IPS DF 6.9 (cell line): ENCODE measurements around the gene HECTD3.

ENCODE experiments used
- DNase-seq: peaks from one replicate; pipeline ENCODE4 v3.0.0-alpha.2; 2013; ENCODE audit warnings: low read depth, low spot score
- H3K27ac ChIP-seq: one replicate; pipeline ENCODE4 v1.5.1; 2013; ENCODE audit warnings: low read length, control low read depth
- H3K27me3 ChIP-seq: 2 replicates; pipeline ENCODE4 v1.6.1; 2013; ENCODE audit warnings: mild to moderate bottlenecking, low read length; ENCODE audit not compliant: control insufficient read depth, insufficient read depth
- H3K36me3 ChIP-seq: 2 replicates; pipeline ENCODE4 v1.6.1; 2013; ENCODE audit warnings: low read length; ENCODE audit not compliant: control insufficient read depth, insufficient read depth
- H3K4me1 ChIP-seq: 2 replicates; pipeline ENCODE4 v1.6.1; 2013; ENCODE audit warnings: low read length; ENCODE audit not compliant: control insufficient read depth, insufficient read depth
- H3K4me3 ChIP-seq: 2 replicates; pipeline ENCODE4 v1.5.1; 2013; ENCODE audit warnings: mild to moderate bottlenecking, low read length
- H3K9me3 ChIP-seq: 2 replicates; pipeline ENCODE4 v1.6.1; 2013; ENCODE audit warnings: low read length, inconsistent platforms; ENCODE audit not compliant: control insufficient read depth, insufficient read depth
- WGBS: extraction: QIAGEN DNeasy Blood & Tissue Kit; methylation state at CpG from one replicate; pipeline ENCODE4 v1.1.7; 2013; ENCODE audit warnings: mixed read lengths, missing lambda C conversion rate; ENCODE audit not compliant: insufficient read length, insufficient coverage; 5-methylcytosine and 5-hydroxymethylcytosine counted together

Gene HECTD3

GRCh38 chr1:45037456-45037855 lies 26.3 kb upstream of the HECTD3 start:
- no peak for DNase-seq
- no peaks in the 10 kb centered on the region for H3K36me3 ChIP-seq
- no peaks in the 10 kb centered on the region for H3K4me1 ChIP-seq
- no peak overlapping the region for H3K4me3 ChIP-seq
- H3K9me3 ChIP-seq, result no peaks in the 10 kb centered on the region
- H3K27me3 ChIP-seq, result no peaks in the 10 kb centered on the region
- no peak overlapping the region for H3K27ac ChIP-seq

- Histone ChIP-seq H3K9me3 (no peaks in the 10 kb centered on the region), H3K27me3 (no peaks in the 10 kb centered on the region), H3K27ac (no peak overlapping the region), H3K4me1 (no peaks in the 10 kb centered on the region), H3K36me3 (no peaks in the 10 kb centered on the region), H3K4me3 (no peak overlapping the region)
- no peak for DNase-seq
- no CpG with 5 or more reads among the region's 7 CpGs for WGBS
Measured at GRCh38 chr1:45035631-45036301, 24.6 kb upstream of the HECTD3 start.

- Histone ChIP-seq H3K9me3 (no peaks in the 10 kb centered on the region), H3K4me1 (no peaks in the 10 kb centered on the region), H3K27ac (no peak overlapping the region), H3K36me3 (no peaks in the 10 kb centered on the region), H3K4me3 (no peak overlapping the region), H3K27me3 (no peaks in the 10 kb centered on the region)
- no CpG with 5 or more reads among the region's 1 CpG for WGBS
- DNase-seq, result no peak
Measured at GRCh38 chr1:45033356-45033755, 22.2 kb upstream of the HECTD3 start.

GRCh38 chr1:45032837-45033236 lies 21.7 kb upstream of the HECTD3 start:
- H3K36me3 ChIP-seq, result no peaks in the 10 kb centered on the region
- H3K27ac ChIP-seq, result no peak overlapping the region
- DNase-seq, result no peak
- H3K9me3 ChIP-seq, result no peaks in the 10 kb centered on the region
- H3K27me3 ChIP-seq, result no peaks in the 10 kb centered on the region
- no peak overlapping the region for H3K4me3 ChIP-seq
- no CpG with 5 or more reads among the region's 2 CpGs for WGBS
- no peaks in the 10 kb centered on the region for H3K4me1 ChIP-seq

- Histone ChIP-seq H3K4me3 (no peak overlapping the region), H3K27me3 (no peaks in the 10 kb centered on the region), H3K36me3 (no peaks in the 10 kb centered on the region), H3K27ac (no peak overlapping the region), H3K4me1 (no peaks in the 10 kb centered on the region), H3K9me3 (no peaks in the 10 kb centered on the region)
- WGBS, result no CpG with 5 or more reads among the region's 1 CpG
- no peak for DNase-seq
Measured at GRCh38 chr1:45026446-45026845, 15.3 kb upstream of the HECTD3 start.

GRCh38 chr1:45023663-45024062 lies 12.5 kb upstream of the HECTD3 start:
- WGBS, result no CpG with 5 or more reads among the region's 1 CpG
- DNase-seq, result no peak
- no peaks in the 10 kb centered on the region for H3K9me3 ChIP-seq
- no peak overlapping the region for H3K27ac ChIP-seq
- H3K36me3 ChIP-seq, result no peaks in the 10 kb centered on the region
- H3K4me1 ChIP-seq, result no peaks in the 10 kb centered on the region
- H3K4me3 ChIP-seq, result no peak overlapping the region
- H3K27me3 ChIP-seq, result no peaks in the 10 kb centered on the region

- Histone ChIP-seq H3K4me3 (no peak overlapping the region), H3K27me3 (no peaks in the 10 kb centered on the region), H3K4me1 (no peaks in the 10 kb centered on the region), H3K9me3 (no peaks in the 10 kb centered on the region), H3K27ac (no peak overlapping the region), H3K36me3 (peaks cover 2% of the 10 kb centered on the region; the same call in 1 of the 2 replicates)
- WGBS, result no CpG with 5 or more reads among the region's 16 CpGs
- no peak for DNase-seq
Measured at GRCh38 chr1:45018599-45019230, 7.6 kb upstream of the HECTD3 start.

- H3K27me3 ChIP-seq, result no peaks in the 10 kb centered on the region
- no peak overlapping the region for H3K4me3 ChIP-seq
- WGBS, result no CpG with 5 or more reads among the region's 6 CpGs
- H3K9me3 ChIP-seq, result no peaks in the 10 kb centered on the region
- peaks cover under 1% of the 10 kb centered on the region; the same call in 1 of the 2 replicates for H3K4me1 ChIP-seq
- H3K36me3 ChIP-seq, result peaks cover 2% of the 10 kb centered on the region; the same call in 1 of the 2 replicates
- H3K27ac ChIP-seq, result no peak overlapping the region
- DNase-seq, result no peak
Measured at GRCh38 chr1:45016767-45017166, 5.6 kb upstream of the HECTD3 start.

- no peak overlapping the region for H3K27ac ChIP-seq
- WGBS, result no CpG with 5 or more reads among the region's 2 CpGs
- no peak for DNase-seq
Measured at GRCh38 chr1:45016090-45016697, 5.1 kb upstream of the HECTD3 start.

GRCh38 chr1:45015683-45016082 lies 4.6 kb upstream of the HECTD3 start:
- no peak overlapping the region for H3K4me3 ChIP-seq
- no peaks in the 10 kb centered on the region for H3K27me3 ChIP-seq
- peaks cover 4% of the 10 kb centered on the region; the same call in 1 of the 2 replicates for H3K4me1 ChIP-seq
- H3K36me3 ChIP-seq, result peaks cover 2% of the 10 kb centered on the region; the same call in 1 of the 2 replicates
- DNase-seq, result no peak
- no CpG with 5 or more reads among the region's 2 CpGs for WGBS
- no peak overlapping the region for H3K27ac ChIP-seq
- no peaks in the 10 kb centered on the region for H3K9me3 ChIP-seq

More at GRCh38 chr1:45016090-45016697, 5.1 kb upstream of the HECTD3 start:
- H3K36me3 ChIP-seq, result peaks cover 2% of the 10 kb centered on the region; the same call in 1 of the 2 replicates
- H3K9me3 ChIP-seq, result no peaks in the 10 kb centered on the region
- H3K27me3 ChIP-seq, result no peaks in the 10 kb centered on the region
- H3K4me1 ChIP-seq, result peaks cover 4% of the 10 kb centered on the region; the same call in 1 of the 2 replicates
- H3K4me3 ChIP-seq, result no peak overlapping the region
